Lower lobe of right lung (tissue), 2 donors: ENCODE results near the gene GXYLT1. TPM values are rescaled to one million over a fixed set of nuclear protein-coding genes. Genes with fewer than 3 reads are reported as not detected.
"Not testable (repeated sequence)": the region's sequence is repeated elsewhere in the genome, so short reads cannot be mapped to it uniquely, and the experiment has no call there.

Experiments used
- ATAC-seq, 2 donors: fragments of 200-7000 bp; cut with Tn5 transposase; one replicate each; pipeline ENCODE4 v1.9.1; 2020 to 2022; ENCODE audit warnings: mild to moderate bottlenecking in 2 of 2, moderate library complexity in 2 of 2
- DNase-seq: peaks from one replicate; pipeline ENCODE4 v3.0.0-alpha.2; 2020
- H3K27ac ChIP-seq: fragments of 200-600 bp; one replicate; pipeline ENCODE4 v1.8.0; 2022
- H3K27me3 ChIP-seq: fragments of 200-600 bp; one replicate; pipeline ENCODE4 v1.8.0; 2022; ENCODE audit warnings: low read depth
- H3K36me3 ChIP-seq: fragments of 200-600 bp; one replicate; pipeline ENCODE4 v1.8.0; 2022; ENCODE audit warnings: mild to moderate bottlenecking
- H3K4me1 ChIP-seq: fragments of 200-600 bp; one replicate; pipeline ENCODE4 v1.8.0; 2022
- H3K4me3 ChIP-seq: fragments of 200-600 bp; one replicate; pipeline ENCODE4 v1.8.0; 2022; ENCODE audit warnings: mild to moderate bottlenecking
- H3K9me3 ChIP-seq: fragments of 200-600 bp; one replicate; pipeline ENCODE4 v1.8.0; 2022
- intact Hi-C: fragments of 100-400 bp; cut with DNase I; formaldehyde crosslinking; loops from one replicate; pipeline ENCODE4 v1.11.0; 2022
- total RNA-seq: library from RNA; stranded (reverse); fragmentation: NEBNext Ultra II Directional; extraction: Animal tissue kit (Norgen Biotek cat#: 25700); gene quantifications from one replicate; pipeline ENCODE4 v1.2.1, GENCODE V29; 2021
- TF ChIP-seq, protein P1 (sequence below): fragments of 200-600 bp; IDR thresholded peaks from one replicate; pipeline ENCODE4 v1.8.0; 2022; ENCODE audit warnings: antibody characterized with exemption, mild to moderate bottlenecking
- donor health status: DM: no; HTN: yes; CAD: no; lungs with severe emphysema.

The GXYLT1 gene
- total RNA-seq, 1 donor from 2014 or later, result 12.1 TPM

- H3K27me3 ChIP-seq, result no peaks in the 10 kb centered on the region
Measured at GRCh38 chr12:42053456-42053855, 91.2 kb downstream of the GXYLT1 start.

GRCh38 chr12:42048980-42049379, 95.7 kb downstream of the GXYLT1 start:
- DNase-seq, H3K27ac ChIP-seq, H3K27me3 ChIP-seq, intact Hi-C loops, H3K9me3 ChIP-seq, H3K4me1 ChIP-seq, H3K4me3 ChIP-seq, ATAC-seq, H3K36me3 ChIP-seq: not testable (repeated sequence)

More at GRCh38 chr12:42053456-42053855, 91.2 kb downstream of the GXYLT1 start:
- DNase-seq, result no peak
- no peaks in the 10 kb centered on the region for H3K9me3 ChIP-seq
- H3K27ac ChIP-seq, result no peak overlapping the region
- intact Hi-C loops, result no loop called here
- no peaks in the 10 kb centered on the region for H3K36me3 ChIP-seq
- no peaks in the 10 kb centered on the region for H3K4me1 ChIP-seq
- no peak for ATAC-seq
- TF ChIP-seq, protein P1, sequence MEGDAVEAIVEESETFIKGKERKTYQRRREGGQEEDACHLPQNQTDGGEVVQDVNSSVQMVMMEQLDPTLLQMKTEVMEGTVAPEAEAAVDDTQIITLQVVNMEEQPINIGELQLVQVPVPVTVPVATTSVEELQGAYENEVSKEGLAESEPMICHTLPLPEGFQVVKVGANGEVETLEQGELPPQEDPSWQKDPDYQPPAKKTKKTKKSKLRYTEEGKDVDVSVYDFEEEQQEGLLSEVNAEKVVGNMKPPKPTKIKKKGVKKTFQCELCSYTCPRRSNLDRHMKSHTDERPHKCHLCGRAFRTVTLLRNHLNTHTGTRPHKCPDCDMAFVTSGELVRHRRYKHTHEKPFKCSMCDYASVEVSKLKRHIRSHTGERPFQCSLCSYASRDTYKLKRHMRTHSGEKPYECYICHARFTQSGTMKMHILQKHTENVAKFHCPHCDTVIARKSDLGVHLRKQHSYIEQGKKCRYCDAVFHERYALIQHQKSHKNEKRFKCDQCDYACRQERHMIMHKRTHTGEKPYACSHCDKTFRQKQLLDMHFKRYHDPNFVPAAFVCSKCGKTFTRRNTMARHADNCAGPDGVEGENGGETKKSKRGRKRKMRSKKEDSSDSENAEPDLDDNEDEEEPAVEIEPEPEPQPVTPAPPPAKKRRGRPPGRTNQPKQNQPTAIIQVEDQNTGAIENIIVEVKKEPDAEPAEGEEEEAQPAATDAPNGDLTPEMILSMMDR, result no peak
- H3K4me3 ChIP-seq, result no peak overlapping the region

- Histone ChIP-seq H3K4me1 (no peaks in the 10 kb centered on the region), H3K27me3 (no peaks in the 10 kb centered on the region), H3K4me3 (no peak overlapping the region), H3K9me3 (no peaks in the 10 kb centered on the region), H3K27ac (no peak overlapping the region), H3K36me3 (no peaks in the 10 kb centered on the region)
- intact Hi-C loops, result no loop called here
- TF ChIP-seq, protein P1, result no peak
- ATAC-seq (no peak), DNase-seq (no peak)
Measured at GRCh38 chr12:42039577-42039976, 105.1 kb downstream of the GXYLT1 start.

DNA sequence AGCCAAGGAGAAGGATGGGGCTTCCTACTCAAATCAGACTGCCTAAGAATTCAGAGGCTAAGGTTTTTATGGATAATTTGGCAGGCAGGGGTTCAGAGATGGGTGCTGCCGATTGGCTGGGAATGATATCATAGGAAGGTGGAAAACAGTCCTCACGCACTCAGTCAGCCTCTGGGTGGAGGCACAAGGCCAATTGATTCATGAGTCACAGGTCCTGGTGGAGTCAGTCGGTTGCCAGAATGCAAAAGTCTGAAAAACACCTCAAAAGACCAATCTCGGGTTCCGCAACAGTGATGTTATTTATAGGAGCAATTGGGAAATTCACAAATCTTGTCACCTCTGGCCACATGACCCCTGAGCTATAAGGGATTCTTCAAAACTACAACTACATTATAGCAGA, 105.5 kb downstream of the GXYLT1 start:
- intact Hi-C loops, result no loop called here

GRCh38 chr12:42031847-42032564, 112.7 kb downstream of the GXYLT1 start:
- Histone ChIP-seq H3K27me3 (no peaks in the 10 kb centered on the region), H3K36me3 (no peaks in the 10 kb centered on the region), H3K9me3 (no peaks in the 10 kb centered on the region), H3K4me1 (no peaks in the 10 kb centered on the region), H3K4me3 (no peak overlapping the region), H3K27ac (no peak overlapping the region)
- no peak for ATAC-seq
- intact Hi-C loops, result no loop called here
- TF ChIP-seq, protein P1, result no peak
- DNase-seq, result no peak

More for the DNA sequence above, 105.5 kb downstream of the GXYLT1 start:
- Histone ChIP-seq H3K9me3 (no peaks in the 10 kb centered on the region), H3K27me3 (no peaks in the 10 kb centered on the region), H3K27ac (no peak overlapping the region), H3K4me1 (no peaks in the 10 kb centered on the region), H3K4me3 (no peak overlapping the region), H3K36me3 (no peaks in the 10 kb centered on the region)
- ATAC-seq, result no peak
- TF ChIP-seq, protein P1, result no peak
- no peak for DNase-seq

Other genes starting within 250 kb of the GXYLT1 start
- 25.1 TPM for gene YAF2, start 93.4 kb upstream of the GXYLT1 start, total RNA-seq
- 43.5 TPM for gene ZCRB1, start 181.2 kb upstream of the GXYLT1 start, total RNA-seq
- gene PPHLN1, start 181.3 kb upstream of the GXYLT1 start, total RNA-seq, result 45.5 TPM